Measurements from ENCODE around the gene HOXB13.
"Not testable (repeated sequence)": the region's sequence is repeated elsewhere in the genome, so short reads cannot be mapped to it uniquely, and the experiment has no call there.

DNA sequence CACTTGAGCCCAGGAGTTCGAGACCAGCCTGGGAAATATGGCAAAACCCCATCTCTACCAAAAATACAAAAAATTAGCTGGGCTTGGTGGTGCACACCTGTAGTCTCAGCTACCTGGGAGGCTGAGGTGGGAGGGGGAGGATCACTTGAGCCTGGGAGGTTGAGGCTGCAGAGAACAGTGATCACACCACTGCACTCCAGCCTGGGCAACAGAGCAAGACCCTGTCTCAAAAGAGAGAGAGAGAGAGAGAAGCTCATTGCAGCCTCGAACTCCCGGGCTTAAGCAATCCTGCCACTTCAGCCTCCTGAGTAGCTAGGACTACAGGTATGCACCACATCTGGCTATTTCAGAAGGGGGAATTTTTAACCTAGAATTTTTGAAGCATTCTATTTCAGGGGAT is 12.0 kb downstream of the HOXB13 start:
- not testable (repeated sequence) for TF ChIP-seq RAD21 (IDR thresholded peaks at IDR 0.05; ENCODE audit: low read length)
- TF ChIP-seq, protein P1, sequence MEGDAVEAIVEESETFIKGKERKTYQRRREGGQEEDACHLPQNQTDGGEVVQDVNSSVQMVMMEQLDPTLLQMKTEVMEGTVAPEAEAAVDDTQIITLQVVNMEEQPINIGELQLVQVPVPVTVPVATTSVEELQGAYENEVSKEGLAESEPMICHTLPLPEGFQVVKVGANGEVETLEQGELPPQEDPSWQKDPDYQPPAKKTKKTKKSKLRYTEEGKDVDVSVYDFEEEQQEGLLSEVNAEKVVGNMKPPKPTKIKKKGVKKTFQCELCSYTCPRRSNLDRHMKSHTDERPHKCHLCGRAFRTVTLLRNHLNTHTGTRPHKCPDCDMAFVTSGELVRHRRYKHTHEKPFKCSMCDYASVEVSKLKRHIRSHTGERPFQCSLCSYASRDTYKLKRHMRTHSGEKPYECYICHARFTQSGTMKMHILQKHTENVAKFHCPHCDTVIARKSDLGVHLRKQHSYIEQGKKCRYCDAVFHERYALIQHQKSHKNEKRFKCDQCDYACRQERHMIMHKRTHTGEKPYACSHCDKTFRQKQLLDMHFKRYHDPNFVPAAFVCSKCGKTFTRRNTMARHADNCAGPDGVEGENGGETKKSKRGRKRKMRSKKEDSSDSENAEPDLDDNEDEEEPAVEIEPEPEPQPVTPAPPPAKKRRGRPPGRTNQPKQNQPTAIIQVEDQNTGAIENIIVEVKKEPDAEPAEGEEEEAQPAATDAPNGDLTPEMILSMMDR (IDR thresholded peaks at IDR 0.05): not testable (repeated sequence)

All from SK-N-SH (cell line).